Kidney epithelial cell (primary cell): ENCODE data around the gene MCM3AP. TPM values are rescaled to one million over a fixed set of nuclear protein-coding genes. Genes with fewer than 3 reads are reported as not detected.
"Not testable (repeated sequence)": the region's sequence is repeated elsewhere in the genome, so short reads cannot be mapped to it uniquely, and the experiment has no call there.

Source experiments
- DNase-seq: peaks from one replicate; pipeline ENCODE4 v3.0.0-alpha.2; 2010; ENCODE audit warnings: low read depth
- H3K27me3 ChIP-seq: 2 replicates; pipeline ENCODE4 v1.6.0; 2011; ENCODE audit warnings: low read length; ENCODE audit not compliant: control insufficient read depth, insufficient read depth
- H3K36me3 ChIP-seq: 2 replicates; pipeline ENCODE4 v1.5.1; 2011; ENCODE audit warnings: low read length; ENCODE audit not compliant: control insufficient read depth, insufficient read depth
- H3K4me3 ChIP-seq: 2 replicates; pipeline ENCODE4 v1.5.1; 2011; ENCODE audit warnings: low read depth, mild to moderate bottlenecking, control low read depth, low read length
- total RNA-seq: library from RNA; depleted of rRNA; stranded (reverse); fragments of >200 nt; gene quantifications from 2 replicates; pipeline ENCODE4 v1.2.3, GENCODE V29; 2015
- TF ChIP-seq, protein P1 (sequence below): IDR thresholded peaks from 2 replicates; pipeline ENCODE4 v1.5.1; 2011; ENCODE audit warnings: mild to moderate bottlenecking, moderate library complexity, low read length, control low read depth, inconsistent platforms; ENCODE audit not compliant: insufficient read depth, poor library complexity, severe bottlenecking

Gene MCM3AP
- total RNA-seq, 1 donor from 2014 or later = 63.7 TPM

DNA sequence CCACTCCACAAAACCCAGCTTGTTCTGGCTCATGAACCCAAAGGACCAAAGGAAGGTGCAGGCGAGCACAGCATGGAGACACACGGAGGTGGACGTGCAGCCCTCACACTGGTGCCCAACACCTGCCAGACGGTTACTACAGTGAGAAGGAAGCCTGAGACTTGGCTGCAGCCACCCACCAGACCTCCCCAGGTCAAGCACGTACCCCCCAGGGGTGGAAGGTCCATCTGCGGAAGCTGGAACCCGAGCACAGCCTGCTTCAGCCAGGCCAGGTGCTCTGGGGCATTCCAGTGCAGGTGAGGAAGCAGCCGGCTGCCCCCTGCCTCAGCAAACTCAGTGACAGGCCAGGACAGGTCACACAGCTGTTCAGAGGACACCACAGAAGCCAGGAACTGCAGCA lies 40.8 kb downstream of the MCM3AP start:
- no peak for DNase-seq
- no peak overlapping the region for H3K4me3 ChIP-seq
- TF ChIP-seq, protein P1, sequence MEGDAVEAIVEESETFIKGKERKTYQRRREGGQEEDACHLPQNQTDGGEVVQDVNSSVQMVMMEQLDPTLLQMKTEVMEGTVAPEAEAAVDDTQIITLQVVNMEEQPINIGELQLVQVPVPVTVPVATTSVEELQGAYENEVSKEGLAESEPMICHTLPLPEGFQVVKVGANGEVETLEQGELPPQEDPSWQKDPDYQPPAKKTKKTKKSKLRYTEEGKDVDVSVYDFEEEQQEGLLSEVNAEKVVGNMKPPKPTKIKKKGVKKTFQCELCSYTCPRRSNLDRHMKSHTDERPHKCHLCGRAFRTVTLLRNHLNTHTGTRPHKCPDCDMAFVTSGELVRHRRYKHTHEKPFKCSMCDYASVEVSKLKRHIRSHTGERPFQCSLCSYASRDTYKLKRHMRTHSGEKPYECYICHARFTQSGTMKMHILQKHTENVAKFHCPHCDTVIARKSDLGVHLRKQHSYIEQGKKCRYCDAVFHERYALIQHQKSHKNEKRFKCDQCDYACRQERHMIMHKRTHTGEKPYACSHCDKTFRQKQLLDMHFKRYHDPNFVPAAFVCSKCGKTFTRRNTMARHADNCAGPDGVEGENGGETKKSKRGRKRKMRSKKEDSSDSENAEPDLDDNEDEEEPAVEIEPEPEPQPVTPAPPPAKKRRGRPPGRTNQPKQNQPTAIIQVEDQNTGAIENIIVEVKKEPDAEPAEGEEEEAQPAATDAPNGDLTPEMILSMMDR = no peak
- no peaks in the 10 kb centered on the region for H3K27me3 ChIP-seq
- peaks cover 3% of the 10 kb centered on the region for H3K36me3 ChIP-seq

DNA sequence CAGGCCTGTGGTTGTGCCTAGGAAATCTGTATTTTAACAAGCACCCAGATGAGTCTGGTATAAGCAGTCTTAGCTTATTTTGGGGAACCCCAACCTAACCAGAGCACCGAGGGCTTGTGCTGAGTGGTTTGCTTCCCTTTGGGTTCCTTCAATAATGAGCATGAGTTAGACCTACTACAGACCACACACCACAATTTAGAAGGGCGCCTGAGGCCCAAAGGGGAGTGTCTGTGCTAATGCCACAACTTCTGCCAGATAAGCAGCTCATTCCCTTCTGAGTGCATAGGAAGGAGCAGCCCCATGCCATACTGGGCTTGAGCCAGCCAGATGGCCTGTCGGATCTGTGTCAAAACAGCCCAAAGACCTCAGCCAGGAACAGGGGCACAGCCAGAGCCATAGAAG lies 41.5 kb downstream of the MCM3AP start:
- no peak overlapping the region for H3K4me3 ChIP-seq
- H3K36me3 ChIP-seq = peaks cover 5% of the 10 kb centered on the region
- DNase-seq = no peak
- TF ChIP-seq, protein P1 = no peak
- H3K27me3 ChIP-seq = no peaks in the 10 kb centered on the region

DNA sequence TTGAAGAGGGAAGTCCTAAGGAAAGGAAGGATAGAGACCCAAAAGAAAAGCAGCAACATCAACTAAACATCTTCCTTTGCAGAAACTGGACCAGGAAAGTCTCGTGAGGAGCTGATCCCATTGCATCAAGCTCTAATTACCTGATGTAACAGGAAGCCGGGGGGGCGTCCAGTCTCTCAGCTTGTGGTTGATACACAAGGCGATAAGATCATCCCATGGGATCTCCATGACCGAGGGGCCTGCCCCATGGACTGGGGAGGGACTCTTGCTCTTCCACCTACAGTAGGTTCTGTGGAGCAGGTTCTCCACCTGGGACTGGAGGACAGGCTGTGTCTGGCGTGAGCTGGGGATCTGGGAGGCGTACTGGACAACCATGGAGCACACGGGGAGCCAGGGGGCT lies 42.1 kb downstream of the MCM3AP start:
- TF ChIP-seq, protein P1 = no peak
- no peak for DNase-seq
- Histone ChIP-seq H3K36me3 (peaks cover 6% of the 10 kb centered on the region), H3K4me3 (no peak overlapping the region), H3K27me3 (no peaks in the 10 kb centered on the region)

DNA sequence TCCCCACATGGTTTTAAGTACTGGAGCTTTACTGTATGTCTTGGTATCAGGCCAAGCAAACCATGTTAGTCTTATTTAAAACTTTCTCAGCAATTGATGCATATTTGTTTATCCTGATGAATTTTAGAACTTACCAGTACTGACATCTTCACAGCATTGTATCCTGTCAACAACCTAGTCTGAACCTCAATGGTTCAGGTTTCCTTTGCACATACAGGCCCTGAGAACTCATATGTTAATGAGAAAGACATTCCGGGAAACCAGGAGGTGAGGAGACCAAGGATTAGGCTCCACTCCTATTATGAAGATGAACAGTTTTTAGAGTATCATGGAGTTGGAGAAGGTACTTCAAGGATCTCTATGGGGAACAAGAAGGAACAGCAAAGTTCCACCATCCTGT lies 43.8 kb downstream of the MCM3AP start:
- DNase-seq, H3K4me3 ChIP-seq, H3K36me3 ChIP-seq, H3K27me3 ChIP-seq: not testable (repeated sequence)

DNA sequence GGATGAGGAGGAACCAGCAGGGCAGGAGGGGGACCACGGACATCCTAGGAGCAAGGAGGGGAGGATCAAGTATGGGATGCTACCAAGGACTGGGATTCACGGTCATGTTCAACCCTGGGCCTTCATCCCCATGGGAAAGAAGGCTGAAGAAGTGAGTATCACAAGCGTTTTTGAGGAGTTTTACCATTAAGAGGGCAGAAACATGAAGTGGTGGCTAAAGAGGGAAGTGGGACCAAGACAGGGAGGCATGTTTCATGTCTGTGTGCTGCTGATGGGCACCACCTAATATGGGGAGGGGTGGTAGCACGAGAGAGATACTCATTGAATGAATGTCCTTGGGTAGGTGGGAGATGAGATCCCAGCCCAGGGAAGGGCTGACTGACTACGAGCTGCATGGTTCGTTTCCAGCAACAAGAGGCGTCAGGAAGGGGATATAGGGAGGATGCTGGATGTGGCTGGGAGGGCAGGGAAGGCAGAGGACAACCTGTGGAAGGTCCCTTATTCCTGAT lies 45.5 kb downstream of the MCM3AP start:
- Histone ChIP-seq H3K4me3 (no peak overlapping the region), H3K36me3 (peaks cover 5% of the 10 kb centered on the region), H3K27me3 (no peaks in the 10 kb centered on the region)
- no peak for DNase-seq
- TF ChIP-seq, protein P1 = no peak

DNA sequence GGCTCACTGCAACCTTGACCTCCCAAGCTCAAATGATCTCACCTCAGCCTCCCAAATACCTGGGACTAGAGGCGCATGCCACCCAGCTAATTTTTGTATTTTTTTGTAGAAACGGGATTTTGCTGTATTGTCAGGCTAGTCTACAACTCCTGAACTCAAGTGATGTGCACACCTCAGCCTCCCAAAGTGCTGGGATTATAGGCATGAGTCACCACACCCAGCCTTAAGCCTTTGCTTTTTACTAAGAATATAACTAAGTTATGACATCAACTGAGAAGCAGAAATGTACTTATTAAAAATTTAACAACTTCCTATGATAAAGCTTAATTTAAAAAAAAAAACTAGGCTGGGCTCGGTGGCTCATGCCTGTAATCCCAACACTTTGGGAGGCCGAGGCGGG lies 47.9 kb downstream of the MCM3AP start:
- Histone ChIP-seq H3K36me3 (peaks cover 3% of the 10 kb centered on the region), H3K4me3 (no peak overlapping the region), H3K27me3 (no peaks in the 10 kb centered on the region)
- TF ChIP-seq, protein P1 = no peak
- DNase-seq = no peak
